Measurements from ENCODE around the gene FHL3.

DNA sequence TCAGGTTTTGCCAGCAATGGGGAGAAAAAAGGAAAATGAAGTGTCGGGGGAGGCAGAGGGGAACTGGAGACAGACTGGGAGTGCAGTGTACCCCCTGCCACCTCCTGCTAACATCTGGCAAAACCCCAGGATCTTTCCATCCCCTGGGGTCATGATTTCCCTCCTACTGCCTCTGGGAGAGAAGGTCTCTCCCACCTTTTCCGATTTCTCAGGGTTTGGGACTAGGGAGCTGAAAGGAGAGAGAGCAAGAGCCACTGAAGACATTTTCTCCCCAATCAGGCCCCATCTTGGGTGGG is 5.1 kb downstream of the FHL3 start:
- TF ChIP-seq POLR2AphosphoS5 (IDR thresholded peaks at IDR 0.05; ENCODE audit: low read depth), result no peak
- TF ChIP-seq, protein P1, sequence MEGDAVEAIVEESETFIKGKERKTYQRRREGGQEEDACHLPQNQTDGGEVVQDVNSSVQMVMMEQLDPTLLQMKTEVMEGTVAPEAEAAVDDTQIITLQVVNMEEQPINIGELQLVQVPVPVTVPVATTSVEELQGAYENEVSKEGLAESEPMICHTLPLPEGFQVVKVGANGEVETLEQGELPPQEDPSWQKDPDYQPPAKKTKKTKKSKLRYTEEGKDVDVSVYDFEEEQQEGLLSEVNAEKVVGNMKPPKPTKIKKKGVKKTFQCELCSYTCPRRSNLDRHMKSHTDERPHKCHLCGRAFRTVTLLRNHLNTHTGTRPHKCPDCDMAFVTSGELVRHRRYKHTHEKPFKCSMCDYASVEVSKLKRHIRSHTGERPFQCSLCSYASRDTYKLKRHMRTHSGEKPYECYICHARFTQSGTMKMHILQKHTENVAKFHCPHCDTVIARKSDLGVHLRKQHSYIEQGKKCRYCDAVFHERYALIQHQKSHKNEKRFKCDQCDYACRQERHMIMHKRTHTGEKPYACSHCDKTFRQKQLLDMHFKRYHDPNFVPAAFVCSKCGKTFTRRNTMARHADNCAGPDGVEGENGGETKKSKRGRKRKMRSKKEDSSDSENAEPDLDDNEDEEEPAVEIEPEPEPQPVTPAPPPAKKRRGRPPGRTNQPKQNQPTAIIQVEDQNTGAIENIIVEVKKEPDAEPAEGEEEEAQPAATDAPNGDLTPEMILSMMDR (IDR thresholded peaks at IDR 0.05; ENCODE audit: insufficient read depth, low read length), result no peak

Measured in HL-60 (cell line).